GM23338 (cell line): ENCODE results near the gene SNX17. TPM values are rescaled to one million over a fixed set of nuclear protein-coding genes. Genes with fewer than 3 reads are reported as not detected.
A peak's percentile ranks its signal among the peaks of the same experiment; 100 is the strongest.

Experiments
- ATAC-seq: fragments of 200-7000 bp; cut with Tn5 transposase; 3 replicates; pipeline ENCODE4 v1.9.1; 2020
- DNase-seq: peaks from one replicate; pipeline ENCODE4 v3.0.0-alpha.2; 2015; ENCODE audit warnings: low spot score
- H2AFZ ChIP-seq: fragments of 200-600 bp; sonication (generic); 2 replicates; pipeline ENCODE4 v1.8.0; 2016; ENCODE audit warnings: antibody characterized with exemption, mild to moderate bottlenecking, moderate library complexity
- H3F3A ChIP-seq: fragments of 200-600 bp; sonication (generic); replicated peaks from 2 replicates; pipeline ENCODE4 v1.8.0; 2017; ENCODE audit warnings: antibody characterized with exemption, mixed run types, low read depth
- H3K27ac ChIP-seq: fragments of 200-600 bp; sonication (generic); 2 replicates; pipeline ENCODE4 v1.6.1; 2016; ENCODE audit warnings: low read depth
- H3K27me3 ChIP-seq: fragments of 200-600 bp; sonication (generic); 2 replicates; pipeline ENCODE4 v1.8.0; 2016; ENCODE audit warnings: mild to moderate bottlenecking, mixed run types, moderate library complexity; ENCODE audit not compliant: insufficient read depth
- H3K36me3 ChIP-seq: fragments of 200-600 bp; sonication (generic); 2 replicates; pipeline ENCODE4 v1.8.0; 2016; ENCODE audit warnings: mild to moderate bottlenecking; ENCODE audit not compliant: insufficient read depth
- H3K4me1 ChIP-seq: fragments of 200-600 bp; sonication (generic); 2 replicates; pipeline ENCODE4 v1.8.0; 2016; ENCODE audit warnings: mild to moderate bottlenecking, moderate library complexity; ENCODE audit not compliant: insufficient read depth
- H3K4me2 ChIP-seq: fragments of 200-600 bp; sonication (generic); 2 replicates; pipeline ENCODE4 v1.7.1; 2017; ENCODE audit warnings: mixed run types
- H3K4me3 ChIP-seq: fragments of 200-600 bp; sonication (generic); 2 replicates; pipeline ENCODE4 v1.6.1; 2016; ENCODE audit warnings: mixed run types
- H3K79me2 ChIP-seq: fragments of 200-600 bp; sonication (generic); replicated peaks from 2 replicates; pipeline ENCODE4 v1.8.0; 2017; ENCODE audit warnings: mild to moderate bottlenecking; ENCODE audit not compliant: insufficient read depth
- H3K9me2 ChIP-seq: fragments of 200-600 bp; sonication (generic); 2 replicates; pipeline ENCODE4 v1.8.0; 2017; ENCODE audit not compliant: insufficient read depth
- H4K20me1 ChIP-seq: fragments of 200-600 bp; sonication (generic); replicated peaks from 2 replicates; pipeline ENCODE4 v1.8.0; 2017; ENCODE audit warnings: mild to moderate bottlenecking; ENCODE audit not compliant: insufficient read depth
- H3K27ac Mint-ChIP-seq: 2 replicates; pipeline ENCODE4 v1.8.0; 2020; ENCODE audit warnings: inconsistent platforms, mild to moderate bottlenecking, moderate library complexity, mixed read lengths
- H3K27me3 Mint-ChIP-seq: 3 replicates; pipeline ENCODE4 v1.8.0; 2022; ENCODE audit warnings: low read depth, mild to moderate bottlenecking, moderate library complexity, mixed read lengths, inconsistent platforms; ENCODE audit not compliant: insufficient read depth, poor library complexity
- H3K36me3 Mint-ChIP-seq: 3 replicates; pipeline ENCODE4 v1.8.0; 2021; ENCODE audit warnings: low read depth, mild to moderate bottlenecking, inconsistent platforms, moderate library complexity, mixed read lengths
- H3K4me1 Mint-ChIP-seq: 3 replicates; pipeline ENCODE4 v1.8.0; 2020; ENCODE audit warnings: mild to moderate bottlenecking, inconsistent platforms, mixed read lengths
- H3K4me3 Mint-ChIP-seq: 3 replicates; pipeline ENCODE4 v1.8.0; 2021; ENCODE audit warnings: moderate library complexity, mild to moderate bottlenecking, inconsistent platforms, mixed read lengths
- H3K9me3 Mint-ChIP-seq: 3 replicates; pipeline ENCODE4 v1.8.0; 2020; ENCODE audit warnings: moderate library complexity, mild to moderate bottlenecking, inconsistent platforms, mixed read lengths
- EZH2 ChIP-seq: fragments of 200-600 bp; sonication (generic); IDR thresholded peaks from one replicate; pipeline ENCODE4 v1.8.0; 2017; ENCODE audit warnings: antibody characterized with exemption, mild to moderate bottlenecking, low read depth; ENCODE audit not compliant: unreplicated experiment
- EZH2phosphoT487 ChIP-seq: fragments of 200-600 bp; sonication (generic); IDR thresholded peaks from one replicate; pipeline ENCODE4 v1.8.1; 2018; ENCODE audit warnings: antibody characterized with exemption; ENCODE audit not compliant: unreplicated experiment
- JUNB ChIP-seq: IDR thresholded peaks from one replicate; pipeline ENCODE4 v1.6.1; 2016; ENCODE audit warnings: antibody characterized with exemption; ENCODE audit not compliant: unreplicated experiment
- POLR2AphosphoS5 ChIP-seq: IDR thresholded peaks from 2 replicates; pipeline ENCODE4 v1.6.1; 2016; ENCODE audit warnings: antibody characterized with exemption, low read depth
- STAT1 ChIP-seq: IDR thresholded peaks from one replicate; pipeline ENCODE4 v1.6.1; 2016; ENCODE audit warnings: antibody characterized with exemption; ENCODE audit not compliant: unreplicated experiment
- ZNF114 ChIP-seq: fragments of 250-450 bp; sonication (Bioruptor Pico); IDR thresholded peaks from 2 replicates; pipeline ENCODE4 v1.5.0; 2020; ENCODE audit warnings: mild to moderate bottlenecking, moderate library complexity
- ZNF331 ChIP-seq: fragments of 250-450 bp; sonication (Bioruptor Pico); IDR thresholded peaks from 2 replicates; pipeline ENCODE4 v1.5.0; 2020; ENCODE audit warnings: low read depth, mild to moderate bottlenecking, moderate library complexity
- polyA plus RNA-seq: library from polyadenylated mRNA; unstranded; fragments of >200 nt; fragmentation: Nextera tagmentation; extraction: Ambion mirVana; gene quantifications from 2 replicates; pipeline ENCODE4 v1.2.1, GENCODE V29; 2016
- total RNA-seq: library from RNA; depleted of rRNA; stranded (reverse); fragments of >200 nt; shearing (Covaris generic); gene quantifications from 2 replicates; pipeline ENCODE4 v1.2.3, GENCODE V29; 2014
- TF ChIP-seq, protein P1 (sequence below): fragments of 250-450 bp; sonication (Bioruptor Pico); IDR thresholded peaks from 2 replicates; pipeline ENCODE4 v1.5.0; 2020; ENCODE audit warnings: mild to moderate bottlenecking, moderate library complexity
- TF ChIP-seq, protein P2 (sequence below): IDR thresholded peaks from one replicate; pipeline ENCODE4 v1.6.1; 2018; ENCODE audit warnings: antibody characterized with exemption; ENCODE audit not compliant: unreplicated experiment

Gene SNX17
- total and polyA plus RNA-seq, 2 experiments from 2014 or later = 34.0 to 58.0 TPM

DNA sequence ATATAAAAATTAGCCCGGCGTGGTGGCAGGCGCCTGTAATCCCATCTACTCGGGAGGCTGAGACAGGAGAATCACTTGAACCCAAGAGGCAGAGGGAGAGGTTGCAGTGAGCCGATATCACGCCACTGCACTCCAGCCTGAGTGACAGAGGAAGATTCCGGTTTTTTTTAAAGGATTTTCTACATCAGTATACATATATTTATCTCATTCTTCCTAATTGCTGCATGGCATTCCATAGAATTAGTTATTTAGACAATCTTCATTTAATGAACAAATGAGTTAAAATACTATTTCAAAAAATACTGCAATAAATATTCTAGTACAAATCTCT, 15.9 kb upstream of the SNX17 start (continued):
- TF ChIP-seq, protein P1, sequence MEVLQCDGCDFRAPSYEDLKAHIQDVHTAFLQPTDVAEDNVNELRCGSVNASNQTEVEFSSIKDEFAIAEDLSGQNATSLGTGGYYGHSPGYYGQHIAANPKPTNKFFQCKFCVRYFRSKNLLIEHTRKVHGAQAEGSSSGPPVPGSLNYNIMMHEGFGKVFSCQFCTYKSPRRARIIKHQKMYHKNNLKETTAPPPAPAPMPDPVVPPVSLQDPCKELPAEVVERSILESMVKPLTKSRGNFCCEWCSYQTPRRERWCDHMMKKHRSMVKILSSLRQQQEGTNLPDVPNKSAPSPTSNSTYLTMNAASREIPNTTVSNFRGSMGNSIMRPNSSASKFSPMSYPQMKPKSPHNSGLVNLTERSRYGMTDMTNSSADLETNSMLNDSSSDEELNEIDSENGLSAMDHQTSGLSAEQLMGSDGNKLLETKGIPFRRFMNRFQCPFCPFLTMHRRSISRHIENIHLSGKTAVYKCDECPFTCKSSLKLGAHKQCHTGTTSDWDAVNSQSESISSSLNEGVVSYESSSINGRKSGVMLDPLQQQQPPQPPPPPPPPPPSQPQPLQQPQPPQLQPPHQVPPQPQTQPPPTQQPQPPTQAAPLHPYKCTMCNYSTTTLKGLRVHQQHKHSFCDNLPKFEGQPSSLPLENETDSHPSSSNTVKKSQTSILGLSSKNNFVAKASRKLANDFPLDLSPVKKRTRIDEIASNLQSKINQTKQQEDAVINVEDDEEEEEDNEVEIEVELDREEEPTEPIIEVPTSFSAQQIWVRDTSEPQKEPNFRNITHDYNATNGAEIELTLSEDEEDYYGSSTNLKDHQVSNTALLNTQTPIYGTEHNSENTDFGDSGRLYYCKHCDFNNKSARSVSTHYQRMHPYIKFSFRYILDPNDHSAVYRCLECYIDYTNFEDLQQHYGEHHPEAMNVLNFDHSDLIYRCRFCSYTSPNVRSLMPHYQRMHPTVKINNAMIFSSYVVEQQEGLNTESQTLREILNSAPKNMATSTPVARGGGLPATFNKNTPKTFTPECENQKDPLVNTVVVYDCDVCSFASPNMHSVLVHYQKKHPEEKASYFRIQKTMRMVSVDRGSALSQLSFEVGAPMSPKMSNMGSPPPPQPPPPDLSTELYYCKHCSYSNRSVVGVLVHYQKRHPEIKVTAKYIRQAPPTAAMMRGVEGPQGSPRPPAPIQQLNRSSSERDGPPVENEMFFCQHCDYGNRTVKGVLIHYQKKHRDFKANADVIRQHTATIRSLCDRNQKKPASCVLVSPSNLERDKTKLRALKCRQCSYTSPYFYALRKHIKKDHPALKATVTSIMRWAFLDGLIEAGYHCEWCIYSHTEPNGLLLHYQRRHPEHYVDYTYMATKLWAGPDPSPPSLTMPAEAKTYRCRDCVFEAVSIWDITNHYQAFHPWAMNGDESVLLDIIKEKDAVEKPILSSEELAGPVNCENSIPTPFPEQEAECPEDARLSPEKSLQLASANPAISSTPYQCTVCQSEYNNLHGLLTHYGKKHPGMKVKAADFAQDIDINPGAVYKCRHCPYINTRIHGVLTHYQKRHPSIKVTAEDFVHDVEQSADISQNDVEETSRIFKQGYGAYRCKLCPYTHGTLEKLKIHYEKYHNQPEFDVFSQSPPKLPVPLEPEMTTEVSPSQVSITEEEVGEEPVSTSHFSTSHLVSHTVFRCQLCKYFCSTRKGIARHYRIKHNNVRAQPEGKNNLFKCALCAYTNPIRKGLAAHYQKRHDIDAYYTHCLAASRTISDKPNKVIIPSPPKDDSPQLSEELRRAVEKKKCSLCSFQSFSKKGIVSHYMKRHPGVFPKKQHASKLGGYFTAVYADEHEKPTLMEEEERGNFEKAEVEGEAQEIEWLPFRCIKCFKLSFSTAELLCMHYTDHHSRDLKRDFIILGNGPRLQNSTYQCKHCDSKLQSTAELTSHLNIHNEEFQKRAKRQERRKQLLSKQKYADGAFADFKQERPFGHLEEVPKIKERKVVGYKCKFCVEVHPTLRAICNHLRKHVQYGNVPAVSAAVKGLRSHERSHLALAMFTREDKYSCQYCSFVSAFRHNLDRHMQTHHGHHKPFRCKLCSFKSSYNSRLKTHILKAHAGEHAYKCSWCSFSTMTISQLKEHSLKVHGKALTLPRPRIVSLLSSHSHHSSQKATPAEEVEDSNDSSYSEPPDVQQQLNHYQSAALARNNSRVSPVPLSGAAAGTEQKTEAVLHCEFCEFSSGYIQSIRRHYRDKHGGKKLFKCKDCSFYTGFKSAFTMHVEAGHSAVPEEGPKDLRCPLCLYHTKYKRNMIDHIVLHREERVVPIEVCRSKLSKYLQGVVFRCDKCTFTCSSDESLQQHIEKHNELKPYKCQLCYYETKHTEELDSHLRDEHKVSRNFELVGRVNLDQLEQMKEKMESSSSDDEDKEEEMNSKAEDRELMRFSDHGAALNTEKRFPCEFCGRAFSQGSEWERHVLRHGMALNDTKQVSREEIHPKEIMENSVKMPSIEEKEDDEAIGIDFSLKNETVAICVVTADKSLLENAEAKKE (CRISPR knock-in tag) = no peak
- TF ChIP-seq, protein P2, sequence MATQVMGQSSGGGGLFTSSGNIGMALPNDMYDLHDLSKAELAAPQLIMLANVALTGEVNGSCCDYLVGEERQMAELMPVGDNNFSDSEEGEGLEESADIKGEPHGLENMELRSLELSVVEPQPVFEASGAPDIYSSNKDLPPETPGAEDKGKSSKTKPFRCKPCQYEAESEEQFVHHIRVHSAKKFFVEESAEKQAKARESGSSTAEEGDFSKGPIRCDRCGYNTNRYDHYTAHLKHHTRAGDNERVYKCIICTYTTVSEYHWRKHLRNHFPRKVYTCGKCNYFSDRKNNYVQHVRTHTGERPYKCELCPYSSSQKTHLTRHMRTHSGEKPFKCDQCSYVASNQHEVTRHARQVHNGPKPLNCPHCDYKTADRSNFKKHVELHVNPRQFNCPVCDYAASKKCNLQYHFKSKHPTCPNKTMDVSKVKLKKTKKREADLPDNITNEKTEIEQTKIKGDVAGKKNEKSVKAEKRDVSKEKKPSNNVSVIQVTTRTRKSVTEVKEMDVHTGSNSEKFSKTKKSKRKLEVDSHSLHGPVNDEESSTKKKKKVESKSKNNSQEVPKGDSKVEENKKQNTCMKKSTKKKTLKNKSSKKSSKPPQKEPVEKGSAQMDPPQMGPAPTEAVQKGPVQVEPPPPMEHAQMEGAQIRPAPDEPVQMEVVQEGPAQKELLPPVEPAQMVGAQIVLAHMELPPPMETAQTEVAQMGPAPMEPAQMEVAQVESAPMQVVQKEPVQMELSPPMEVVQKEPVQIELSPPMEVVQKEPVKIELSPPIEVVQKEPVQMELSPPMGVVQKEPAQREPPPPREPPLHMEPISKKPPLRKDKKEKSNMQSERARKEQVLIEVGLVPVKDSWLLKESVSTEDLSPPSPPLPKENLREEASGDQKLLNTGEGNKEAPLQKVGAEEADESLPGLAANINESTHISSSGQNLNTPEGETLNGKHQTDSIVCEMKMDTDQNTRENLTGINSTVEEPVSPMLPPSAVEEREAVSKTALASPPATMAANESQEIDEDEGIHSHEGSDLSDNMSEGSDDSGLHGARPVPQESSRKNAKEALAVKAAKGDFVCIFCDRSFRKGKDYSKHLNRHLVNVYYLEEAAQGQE = no peak
- no peak for TF ChIP-seq ZNF331
- TF ChIP-seq ZNF114 (CRISPR knock-in tag) = no peak
- no peak for TF ChIP-seq STAT1
- TF ChIP-seq POLR2AphosphoS5 = no peak
- TF ChIP-seq JUNB = no peak

DNA sequence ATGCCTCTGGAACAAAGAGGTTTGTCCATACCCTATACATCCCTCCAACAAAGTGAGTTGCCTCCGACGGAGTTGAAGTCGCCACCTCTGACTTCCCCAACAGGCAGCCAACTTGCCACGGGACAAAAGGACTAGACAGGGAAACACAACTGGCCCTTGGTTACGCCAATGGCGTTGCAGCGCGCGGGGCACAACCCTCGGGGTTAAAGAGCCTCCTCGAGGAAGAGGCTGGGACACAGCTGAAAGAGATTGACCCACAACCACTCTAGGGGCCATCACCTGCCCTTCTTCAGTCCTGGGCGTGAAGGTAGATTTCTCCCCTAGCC, 14.4 kb upstream of the SNX17 start:
- Histone ChIP-seq H3K79me2 (peaks cover 65% of the 10 kb centered on the region), H3K27ac (peak overlapping the region; percentile 97), H3K4me2 (peak overlapping the region; percentile 85), H2AFZ (no peak overlapping the region), H3K4me3 (peak overlapping the region; percentile 71), H3K9me2 (peaks cover 3% of the 10 kb centered on the region), H3K4me1 (peaks cover 49% of the 10 kb centered on the region), H3K27me3 (no peaks in the 10 kb centered on the region), H4K20me1 (peaks cover 25% of the 10 kb centered on the region), H3K36me3 (no peaks in the 10 kb centered on the region), H3F3A (peaks cover 12% of the 10 kb centered on the region)
- Mint-ChIP-seq H3K4me1 (peaks cover 37% of the 10 kb centered on the region), H3K27ac (peak overlapping the region; percentile 99), H3K27me3 (peaks cover 9% of the 10 kb centered on the region), H3K36me3 (peaks cover 28% of the 10 kb centered on the region), H3K9me3 (peaks cover 12% of the 10 kb centered on the region), H3K4me3 (peak overlapping the region; percentile 96)
- DNase-seq (peak; percentile 75), ATAC-seq (peak; percentile 27)
- no peak for TF ChIP-seq STAT1
- TF ChIP-seq ZNF114 (CRISPR knock-in tag) = no peak
- no peak for TF ChIP-seq EZH2phosphoT487
- no peak for TF ChIP-seq JUNB
- TF ChIP-seq EZH2 = no peak
